HUES48 (cell line): ENCODE data around the gene LDLRAD4.

Source experiments
- H3K27ac ChIP-seq: one replicate; pipeline ENCODE4 v1.7.0; 2013; ENCODE audit warnings: low read depth, low read length, inconsistent platforms
- H3K27me3 ChIP-seq: 2 replicates; pipeline ENCODE4 v1.6.1; 2013; ENCODE audit warnings: mild to moderate bottlenecking, low read length; ENCODE audit not compliant: control insufficient read depth, insufficient read depth
- H3K36me3 ChIP-seq: 2 replicates; pipeline ENCODE4 v1.6.1; 2013; ENCODE audit warnings: low read length; ENCODE audit not compliant: control insufficient read depth, insufficient read depth
- H3K4me1 ChIP-seq: 2 replicates; pipeline ENCODE4 v1.6.1; 2013; ENCODE audit warnings: mild to moderate bottlenecking, low read length; ENCODE audit not compliant: control insufficient read depth, insufficient read depth
- H3K4me3 ChIP-seq: 2 replicates; pipeline ENCODE4 v1.5.1; 2013; ENCODE audit warnings: mild to moderate bottlenecking, low read depth, low read length
- H3K9ac ChIP-seq: 2 replicates; pipeline ENCODE4 v1.6.1; 2013; ENCODE audit warnings: mild to moderate bottlenecking, low read depth, low read length, moderate library complexity
- H3K9me3 ChIP-seq: 2 replicates; pipeline ENCODE4 v1.6.1; 2013; ENCODE audit warnings: low read length; ENCODE audit not compliant: control insufficient read depth, insufficient read depth

The LDLRAD4 gene

GRCh38 chr18:13543811-13544732 is 325.5 kb downstream of the LDLRAD4 start:
- Histone ChIP-seq H3K4me1 (peaks cover 6% of the 10 kb centered on the region; the same call in 1 of the 2 replicates), H3K27me3 (no peaks in the 10 kb centered on the region), H3K36me3 (no peaks in the 10 kb centered on the region), H3K9ac (no peak overlapping the region), H3K9me3 (peaks cover 3% of the 10 kb centered on the region; the same call in 1 of the 2 replicates), H3K4me3 (no peak overlapping the region), H3K27ac (no peak overlapping the region)

DNA sequence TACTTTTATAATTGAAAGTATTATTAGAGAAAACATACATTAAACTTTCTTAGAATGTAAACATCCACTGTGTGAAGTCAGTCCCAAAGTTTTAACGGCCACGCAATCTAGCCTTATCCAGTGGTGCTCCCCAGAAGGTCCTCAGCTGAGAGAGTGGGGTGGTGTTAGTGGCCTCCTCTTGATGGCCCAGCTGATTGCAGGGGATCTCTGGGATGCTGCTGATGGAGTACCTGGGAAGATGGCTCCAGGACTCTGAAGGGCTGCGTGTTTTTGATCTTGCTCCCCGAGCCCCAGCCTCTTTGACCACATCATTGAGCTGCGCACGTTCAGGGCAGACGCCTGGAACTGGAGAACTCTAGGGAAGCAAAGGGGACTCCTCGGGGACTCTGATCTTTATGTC is 326.4 kb downstream of the LDLRAD4 start:
- no peak overlapping the region for H3K4me3 ChIP-seq

DNA sequence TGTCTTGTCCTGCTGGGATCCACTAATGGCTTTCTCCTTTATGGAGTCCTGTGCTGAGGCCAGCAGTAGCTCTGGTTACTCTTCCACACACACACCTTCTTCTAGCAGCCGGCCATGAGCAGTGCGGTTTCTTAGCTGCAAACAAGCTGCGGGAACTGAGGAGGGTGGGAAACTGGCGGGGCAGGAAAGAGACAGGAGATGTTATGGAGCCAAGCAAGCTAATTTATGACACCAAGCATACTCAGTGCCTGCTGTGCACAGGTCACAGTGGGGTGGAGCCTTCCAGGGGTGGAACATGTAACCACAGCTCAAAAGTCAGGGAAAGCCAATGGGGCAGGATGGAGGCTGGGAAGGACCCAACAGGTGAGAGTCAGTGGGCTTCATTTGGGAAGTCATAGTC is 327.0 kb downstream of the LDLRAD4 start:
- H3K4me1 ChIP-seq: no peaks in the 10 kb centered on the region
- no peak overlapping the region for H3K4me3 ChIP-seq
- no peaks in the 10 kb centered on the region for H3K27me3 ChIP-seq
- H3K9me3 ChIP-seq: peaks cover 3% of the 10 kb centered on the region; the same call in 1 of the 2 replicates
- H3K9ac ChIP-seq: no peak overlapping the region
- H3K27ac ChIP-seq: no peak overlapping the region
- no peaks in the 10 kb centered on the region for H3K36me3 ChIP-seq

More for the DNA sequence above, 326.4 kb downstream of the LDLRAD4 start:
- peaks cover 3% of the 10 kb centered on the region; the same call in 1 of the 2 replicates for H3K9me3 ChIP-seq
- H3K9ac ChIP-seq: no peak overlapping the region
- no peaks in the 10 kb centered on the region for H3K27me3 ChIP-seq
- H3K27ac ChIP-seq: no peak overlapping the region
- no peaks in the 10 kb centered on the region for H3K4me1 ChIP-seq
- H3K36me3 ChIP-seq: no peaks in the 10 kb centered on the region

GRCh38 chr18:13545955-13546354 is 327.4 kb downstream of the LDLRAD4 start:
- no peak overlapping the region for H3K9ac ChIP-seq
- no peaks in the 10 kb centered on the region for H3K27me3 ChIP-seq
- H3K9me3 ChIP-seq: peaks cover 3% of the 10 kb centered on the region; the same call in 1 of the 2 replicates
- H3K36me3 ChIP-seq: no peaks in the 10 kb centered on the region
- H3K4me1 ChIP-seq: no peaks in the 10 kb centered on the region
- no peak overlapping the region for H3K27ac ChIP-seq
- H3K4me3 ChIP-seq: no peak overlapping the region

GRCh38 chr18:13546638-13547037 is 328.1 kb downstream of the LDLRAD4 start:
- H3K9me3 ChIP-seq: peaks cover 3% of the 10 kb centered on the region; the same call in 1 of the 2 replicates
- no peaks in the 10 kb centered on the region for H3K36me3 ChIP-seq
- no peak overlapping the region for H3K4me3 ChIP-seq
- no peak overlapping the region for H3K9ac ChIP-seq
- no peaks in the 10 kb centered on the region for H3K27me3 ChIP-seq
- no peaks in the 10 kb centered on the region for H3K4me1 ChIP-seq
- no peak overlapping the region for H3K27ac ChIP-seq

- peaks cover 3% of the 10 kb centered on the region; the same call in 1 of the 2 replicates for H3K9me3 ChIP-seq
- H3K27ac ChIP-seq: no peak overlapping the region
- H3K27me3 ChIP-seq: no peaks in the 10 kb centered on the region
- no peak overlapping the region for H3K9ac ChIP-seq
- H3K36me3 ChIP-seq: no peaks in the 10 kb centered on the region
- H3K4me1 ChIP-seq: no peaks in the 10 kb centered on the region
- H3K4me3 ChIP-seq: no peak overlapping the region
These were observed 328.8 kb downstream of the LDLRAD4 start for GRCh38 chr18:13547347-13547746.

- peaks cover 3% of the 10 kb centered on the region; the same call in 1 of the 2 replicates for H3K9me3 ChIP-seq
- no peak overlapping the region for H3K4me3 ChIP-seq
- no peaks in the 10 kb centered on the region for H3K4me1 ChIP-seq
- H3K27me3 ChIP-seq: no peaks in the 10 kb centered on the region
- no peaks in the 10 kb centered on the region for H3K36me3 ChIP-seq
- H3K9ac ChIP-seq: no peak overlapping the region
- no peak overlapping the region for H3K27ac ChIP-seq
These were observed 329.7 kb downstream of the LDLRAD4 start for GRCh38 chr18:13548106-13548819.

DNA sequence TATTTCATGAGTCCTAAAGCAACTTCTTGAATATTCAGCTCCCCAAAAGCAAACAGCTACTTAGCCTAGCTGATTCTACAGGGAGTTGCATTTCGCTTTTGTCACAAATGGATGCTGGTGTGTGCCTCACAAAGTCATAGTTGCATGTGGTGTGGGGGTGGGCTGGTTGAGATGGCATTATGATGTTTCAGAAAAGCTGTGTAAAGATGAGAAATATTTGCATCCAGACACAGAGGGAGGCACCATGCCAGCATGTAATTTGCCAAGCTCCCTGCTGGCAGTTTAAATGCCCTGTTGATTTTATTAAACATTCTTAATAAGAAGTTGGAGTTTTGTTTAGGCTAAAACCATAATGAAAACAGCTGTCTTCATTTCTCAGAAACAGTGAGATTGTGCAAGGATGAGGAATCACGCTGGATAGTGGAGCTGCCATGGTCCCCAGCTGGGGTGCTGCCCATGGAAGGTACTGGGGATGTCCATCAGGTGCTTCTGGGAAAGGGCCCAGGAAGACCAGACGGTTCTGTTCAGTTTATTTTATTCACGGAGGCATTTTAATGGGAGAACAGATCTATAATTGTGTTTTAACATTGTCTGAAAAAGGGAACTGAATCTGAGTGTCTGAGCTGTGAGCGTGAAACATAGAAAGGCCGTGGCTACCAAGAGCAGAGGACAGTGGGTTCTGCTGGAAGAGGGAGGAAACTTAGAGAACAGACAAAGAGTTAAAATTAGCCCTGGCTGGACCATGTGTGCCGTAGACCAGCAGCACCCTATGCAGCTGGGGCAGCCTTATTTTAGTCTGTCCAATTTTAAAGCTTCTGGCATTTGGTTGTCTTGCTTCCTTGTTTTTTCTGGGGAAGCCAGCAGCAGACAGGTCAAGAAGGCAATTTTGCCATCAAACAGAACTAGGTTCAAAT is 330.7 kb downstream of the LDLRAD4 start:
- H3K36me3 ChIP-seq: no peaks in the 10 kb centered on the region
- H3K9me3 ChIP-seq: peaks cover 3% of the 10 kb centered on the region; the same call in 1 of the 2 replicates
- no peaks in the 10 kb centered on the region for H3K27me3 ChIP-seq
- no peak overlapping the region for H3K27ac ChIP-seq
- H3K4me1 ChIP-seq: no peaks in the 10 kb centered on the region
- H3K4me3 ChIP-seq: no peak overlapping the region
- H3K9ac ChIP-seq: no peak overlapping the region

DNA sequence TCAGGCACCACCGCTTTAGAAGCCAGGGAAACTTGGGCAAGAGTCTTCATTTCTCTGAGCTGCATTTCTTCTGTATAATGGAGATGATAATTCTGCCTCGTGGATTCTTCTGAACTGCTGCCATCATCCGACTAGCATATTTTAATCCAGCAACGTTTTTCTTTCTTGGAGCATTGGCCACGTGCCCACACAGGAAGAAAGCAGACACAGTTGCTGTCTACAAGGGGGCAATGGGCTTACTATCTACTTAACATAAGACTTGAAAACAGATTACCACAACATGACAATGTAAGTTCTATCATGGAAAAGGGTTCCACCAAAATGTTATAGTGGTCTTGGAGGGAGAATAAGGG is 331.3 kb downstream of the LDLRAD4 start:
- H3K36me3 ChIP-seq: no peaks in the 10 kb centered on the region
- H3K9me3 ChIP-seq: peaks cover 3% of the 10 kb centered on the region; the same call in 1 of the 2 replicates
- H3K27ac ChIP-seq: no peak overlapping the region
- no peaks in the 10 kb centered on the region for H3K4me1 ChIP-seq
- no peak overlapping the region for H3K4me3 ChIP-seq
- no peak overlapping the region for H3K9ac ChIP-seq
- no peaks in the 10 kb centered on the region for H3K27me3 ChIP-seq

DNA sequence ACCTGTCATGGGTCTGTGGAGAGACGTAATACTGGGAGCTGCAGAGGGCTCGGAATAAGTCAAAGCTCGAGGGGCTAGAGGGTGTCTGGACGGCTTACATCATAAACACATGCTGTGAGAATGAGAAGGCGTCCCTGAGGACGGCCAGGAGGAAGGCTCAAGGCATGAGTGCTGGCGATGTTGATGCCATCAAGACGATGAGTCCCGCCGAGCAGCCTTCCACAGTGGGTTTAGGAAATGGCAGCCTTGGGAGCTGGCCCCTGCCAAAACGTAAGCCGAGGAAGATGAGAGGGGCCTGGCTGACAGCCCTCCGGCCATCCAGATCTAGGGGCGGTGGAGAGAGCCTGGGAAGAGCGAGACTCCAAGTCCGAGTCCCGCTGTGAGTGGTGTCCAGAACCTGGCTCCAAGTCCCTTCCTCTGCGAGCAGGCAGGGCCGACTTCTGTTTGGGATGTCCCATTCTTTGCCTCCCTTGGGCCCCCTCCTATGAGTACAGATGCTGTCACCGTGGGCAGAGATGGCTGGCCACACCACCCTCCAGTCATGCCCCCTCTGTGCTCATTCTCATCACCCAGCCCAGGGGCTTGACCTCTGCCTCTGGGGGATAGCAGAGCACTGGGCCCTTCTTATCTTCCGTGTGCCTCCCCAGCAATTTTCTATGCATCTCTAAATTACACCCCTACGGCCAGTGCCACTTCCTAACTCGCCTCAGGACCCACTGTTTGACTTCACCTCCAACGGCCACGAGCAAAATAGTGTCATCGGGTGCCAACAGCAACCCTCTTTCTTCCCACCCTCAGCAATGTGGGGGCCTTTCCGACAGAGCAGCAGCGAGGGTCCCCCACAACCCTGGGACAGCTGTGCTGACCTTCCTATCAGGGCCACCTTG is 332.1 kb downstream of the LDLRAD4 start:
- Histone ChIP-seq H3K4me3 (no peak overlapping the region), H3K27ac (no peak overlapping the region), H3K4me1 (no peaks in the 10 kb centered on the region), H3K27me3 (no peaks in the 10 kb centered on the region), H3K9ac (no peak overlapping the region), H3K9me3 (peaks cover 3% of the 10 kb centered on the region; the same call in 1 of the 2 replicates), H3K36me3 (no peaks in the 10 kb centered on the region)
